Activated naive CD4-positive, alpha-beta T cell (primary cell): Measurements from ENCODE around the gene GALNT5.
"Not testable (repeated sequence)": the region's sequence is repeated elsewhere in the genome, so short reads cannot be mapped to it uniquely, and the experiment has no call there.

Experiments
- DNase-seq, 4 experiments: peaks; one replicate each; lab custom pipeline; 2025; lab: John Stamatoyannopoulos, UW

The GALNT5 gene

GRCh38 chr2:157327621-157328500 is 70.4 kb downstream of the GALNT5 start:
- peak; percentile 74 to 89 (median 83) for DNase-seq

DNA sequence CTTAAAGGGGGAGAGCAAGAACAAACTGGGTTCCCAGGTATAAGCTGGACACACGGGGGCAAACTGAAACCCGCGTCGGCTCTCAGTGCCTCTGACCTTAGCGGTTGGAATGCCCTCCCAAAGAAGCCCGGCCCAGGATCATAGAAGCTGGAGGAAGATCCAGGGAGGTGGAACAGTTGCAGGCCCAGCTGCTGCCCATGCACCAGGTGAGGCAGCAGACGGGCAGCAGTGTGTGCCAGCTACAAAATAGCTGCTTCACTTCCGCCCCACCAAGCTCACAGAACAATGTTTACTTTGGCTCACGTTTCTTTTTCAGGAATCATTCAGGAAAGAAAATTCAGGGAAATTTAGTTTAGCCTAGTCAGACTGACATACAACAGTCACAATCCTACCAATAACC is 72.0 kb downstream of the GALNT5 start:
- no peak for DNase-seq

GRCh38 chr2:157333304-157334047 is 76.0 kb downstream of the GALNT5 start:
- DNase-seq = no peak

GRCh38 chr2:157334335-157334734 is 76.8 kb downstream of the GALNT5 start:
- no peak for DNase-seq

DNA sequence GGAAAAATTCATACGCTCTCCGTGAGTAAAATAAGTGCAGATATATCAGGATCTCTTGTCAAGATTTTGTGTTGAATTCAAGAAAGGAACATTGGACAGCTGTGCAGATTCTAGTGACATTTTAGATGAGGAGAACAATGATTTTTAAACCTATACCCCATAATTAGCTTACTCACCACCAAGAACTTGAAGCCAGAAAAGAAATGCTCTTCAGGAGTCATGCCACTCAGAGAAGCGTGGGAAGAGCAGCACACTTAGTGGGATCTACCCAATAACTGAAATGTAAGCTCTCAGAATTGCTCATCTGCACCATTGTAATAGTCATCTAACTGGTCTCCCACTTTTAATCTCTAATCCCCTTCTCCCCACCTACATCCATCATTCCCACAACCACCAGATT is 77.3 kb downstream of the GALNT5 start:
- no peak for DNase-seq

DNA sequence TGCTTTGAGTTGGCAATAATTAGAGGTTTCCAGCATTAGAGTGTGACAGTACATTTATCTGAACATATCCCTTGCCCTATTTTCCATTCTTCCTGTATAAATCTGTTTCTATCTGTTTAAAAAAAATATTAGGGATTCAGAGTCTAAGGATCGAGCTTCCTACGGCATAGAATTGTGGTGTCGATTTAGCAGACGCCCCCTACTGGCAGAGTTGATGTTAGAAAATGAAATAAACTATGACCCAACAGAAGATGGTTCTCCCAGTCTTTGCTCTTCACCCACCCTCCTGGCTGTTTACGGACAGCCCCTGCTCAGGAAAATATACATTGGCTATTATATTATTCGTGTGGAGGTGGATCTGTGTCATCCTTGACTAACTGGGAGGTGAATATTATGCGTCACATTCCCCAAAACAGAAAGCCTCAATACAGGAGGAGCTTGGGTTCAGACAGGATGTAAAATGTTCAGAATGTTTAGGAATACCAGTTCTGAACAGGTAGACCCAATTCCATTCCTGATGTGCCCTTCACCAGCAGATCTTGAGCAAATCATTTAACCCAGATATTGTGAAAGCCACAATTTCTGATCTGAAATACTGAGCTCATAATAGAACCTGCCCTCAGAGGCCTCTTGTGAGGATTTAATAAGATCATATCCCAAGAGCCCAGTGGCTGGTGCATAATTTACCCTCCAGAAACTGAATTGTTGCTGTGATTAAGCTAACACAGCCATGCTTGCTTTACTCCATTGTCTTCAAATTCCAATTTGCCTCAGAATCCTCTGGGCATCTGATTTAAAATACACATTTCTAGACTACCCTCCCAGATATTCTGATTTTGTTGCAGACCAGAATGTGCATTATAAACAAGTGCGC is 78.9 kb downstream of the GALNT5 start:
- DNase-seq = no peak

- DNase-seq = no peak
Measured at GRCh38 chr2:157337978-157338377, 80.5 kb downstream of the GALNT5 start.

- no peak for DNase-seq
Measured at GRCh38 chr2:157339965-157340655, 82.6 kb downstream of the GALNT5 start.

DNA sequence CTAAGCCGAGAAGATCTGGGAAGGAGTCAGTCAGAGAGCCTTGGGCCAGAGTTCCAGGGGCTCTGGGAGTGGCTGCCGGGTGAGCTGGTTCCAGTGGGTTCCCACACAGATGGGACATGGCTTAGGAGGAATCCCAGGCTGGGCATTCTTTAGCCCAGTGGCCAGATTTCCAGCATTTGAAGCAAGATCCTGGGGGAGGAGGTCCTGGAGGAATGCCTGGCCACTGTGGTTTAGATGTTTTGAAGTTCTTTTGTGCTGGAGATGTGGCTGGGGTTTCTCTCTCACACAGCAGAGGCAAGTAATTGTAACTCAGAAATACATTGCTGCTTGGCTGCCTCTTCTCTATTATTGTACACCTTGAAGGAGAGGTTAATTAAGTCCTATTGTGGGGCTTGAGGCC is 83.9 kb downstream of the GALNT5 start:
- DNase-seq = not testable (repeated sequence)

GRCh38 chr2:157345647-157346389 is 88.3 kb downstream of the GALNT5 start:
- no peak for DNase-seq

- DNase-seq = no peak
Measured at GRCh38 chr2:157348291-157348921, 90.9 kb downstream of the GALNT5 start.

GRCh38 chr2:157349949-157350515 is 92.5 kb downstream of the GALNT5 start:
- no peak for DNase-seq

DNA sequence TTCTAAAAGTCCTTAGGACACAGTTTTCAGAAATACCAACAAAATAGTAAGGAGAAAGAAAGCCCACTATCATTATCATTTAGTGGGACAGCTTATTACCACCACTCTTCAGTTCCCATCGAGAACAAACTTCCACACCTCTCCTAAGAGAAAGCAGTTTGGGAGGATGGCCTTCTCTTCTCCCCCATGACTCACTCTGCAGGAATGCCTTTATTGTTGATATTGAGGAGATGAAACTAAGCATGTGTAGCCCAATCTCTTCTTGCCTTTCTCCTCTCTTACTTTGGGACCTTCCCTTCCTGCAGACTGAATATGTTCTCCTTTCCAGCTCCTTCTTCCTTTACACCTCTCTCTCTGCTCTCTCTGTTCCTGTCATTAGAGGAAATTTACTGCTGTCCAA is 98.1 kb downstream of the GALNT5 start:
- DNase-seq = no peak

GRCh38 chr2:157359628-157360027 is 102.1 kb downstream of the GALNT5 start:
- DNase-seq = no peak

DNA sequence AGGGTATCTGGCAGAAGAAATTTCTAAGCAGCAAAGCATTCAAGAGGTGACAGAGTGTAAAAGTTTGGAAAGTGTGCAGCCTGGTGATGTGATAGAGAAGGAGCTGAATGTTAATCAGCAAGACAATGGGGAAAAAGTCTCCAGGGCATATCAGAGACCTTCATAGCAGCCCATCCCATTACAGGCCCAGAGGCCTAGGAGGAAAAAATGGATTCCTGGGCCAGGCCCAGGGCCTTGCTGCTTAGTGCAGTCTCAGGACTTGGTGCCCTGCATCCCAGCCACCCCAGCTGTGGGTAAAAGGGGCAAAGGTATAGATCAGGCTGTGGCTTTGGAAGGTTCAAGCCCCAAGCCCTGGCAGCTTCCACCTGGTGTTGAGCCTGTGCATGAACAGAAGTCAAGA is 104.0 kb downstream of the GALNT5 start:
- DNase-seq = no peak

GRCh38 chr2:157362627-157363026 is 105.1 kb downstream of the GALNT5 start:
- DNase-seq = no peak

DNA sequence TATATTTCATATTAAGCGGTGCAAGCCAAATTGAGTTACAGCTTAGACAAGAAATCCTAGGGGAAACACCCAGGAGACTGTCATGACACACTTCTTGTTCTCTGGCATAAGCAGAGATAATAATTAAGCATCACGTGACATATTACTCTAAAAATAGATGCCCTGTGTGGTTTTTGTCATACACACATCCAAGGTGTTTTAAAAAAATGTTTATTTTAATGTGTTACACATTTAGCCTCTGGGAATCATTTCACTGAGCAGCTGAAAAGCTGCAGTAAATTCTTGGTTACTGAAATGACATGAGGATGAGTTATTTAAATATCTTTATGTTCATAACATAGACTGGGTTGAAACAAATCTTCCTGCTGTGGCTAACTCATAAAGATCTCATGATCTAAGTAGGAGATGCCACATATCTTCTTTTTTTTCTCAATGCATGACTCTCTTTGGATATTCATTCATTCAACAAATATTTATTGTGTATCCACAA is 106.2 kb downstream of the GALNT5 start:
- no peak for DNase-seq
